ENCODE data around the gene ZNF618.

The ZNF618 gene

GRCh38 chr9:113876151-113876992 is at the start of gene ZNF618:
Gene ZNF618, plus strand, starts transcription at chr9:113876309. Its CDS starts 72 bp downstream, at chr9:113876381.
- DNase-seq (ENCODE audit: low read depth, low spot score): no peak

- DNase-seq (ENCODE audit: low read depth, low spot score): no peak
Measured at GRCh38 chr9:113828221-113828620, 47.9 kb upstream of the ZNF618 start.

GRCh38 chr9:113837334-113837733 is 38.8 kb upstream of the ZNF618 start:
- no peak for DNase-seq (ENCODE audit: low read depth, low spot score)

- no peak for DNase-seq (ENCODE audit: low read depth, low spot score)
Measured at GRCh38 chr9:113842086-113842485, 34.0 kb upstream of the ZNF618 start.

- DNase-seq (ENCODE audit: low read depth, low spot score): no peak
Measured at GRCh38 chr9:113844466-113844865, 31.6 kb upstream of the ZNF618 start.

GRCh38 chr9:113851359-113851758 is 24.8 kb upstream of the ZNF618 start:
- DNase-seq (ENCODE audit: low read depth, low spot score): no peak

GRCh38 chr9:113851873-113852272 is 24.2 kb upstream of the ZNF618 start:
- DNase-seq (ENCODE audit: low read depth, low spot score): no peak

GRCh38 chr9:113853333-113853732 is 22.8 kb upstream of the ZNF618 start:
- no peak for DNase-seq (ENCODE audit: low read depth, low spot score)

GRCh38 chr9:113854310-113854709 is 21.8 kb upstream of the ZNF618 start:
- DNase-seq (ENCODE audit: low read depth, low spot score): no peak

GRCh38 chr9:113857875-113858274 is 18.2 kb upstream of the ZNF618 start:
- DNase-seq (ENCODE audit: low read depth, low spot score): no peak

- DNase-seq (ENCODE audit: low read depth, low spot score): no peak
Measured at GRCh38 chr9:113858282-113858681, 17.8 kb upstream of the ZNF618 start.

GRCh38 chr9:113863345-113863744 is 12.8 kb upstream of the ZNF618 start:
- DNase-seq (ENCODE audit: low read depth, low spot score): no peak

GRCh38 chr9:113868501-113868900 is 7.6 kb upstream of the ZNF618 start:
- DNase-seq (ENCODE audit: low read depth, low spot score): no peak

- no peak for DNase-seq (ENCODE audit: low read depth, low spot score)
Measured at GRCh38 chr9:113872485-113873143, 3.5 kb upstream of the ZNF618 start.

- no peak for DNase-seq (ENCODE audit: low read depth, low spot score)
Measured at GRCh38 chr9:113873446-113873845, 2.7 kb upstream of the ZNF618 start.

GRCh38 chr9:113873926-113874325 is 2.2 kb upstream of the ZNF618 start:
- DNase-seq (ENCODE audit: low read depth, low spot score): no peak

- no peak for DNase-seq (ENCODE audit: low read depth, low spot score)
Measured at GRCh38 chr9:113875459-113876150, 504 bp upstream of the ZNF618 start.

GRCh38 chr9:113876993-113877368 is 872 bp downstream of the ZNF618 start:
- DNase-seq (ENCODE audit: low read depth, low spot score): no peak

- no peak for DNase-seq (ENCODE audit: low read depth, low spot score)
Measured at GRCh38 chr9:113879318-113879717, 3.2 kb downstream of the ZNF618 start.

- no peak for DNase-seq (ENCODE audit: low read depth, low spot score)
Measured at GRCh38 chr9:113879911-113880310, 3.8 kb downstream of the ZNF618 start.

- no peak for DNase-seq (ENCODE audit: low read depth, low spot score)
Measured at GRCh38 chr9:113882181-113882580, 6.1 kb downstream of the ZNF618 start.

GRCh38 chr9:113882636-113883164 is 6.6 kb downstream of the ZNF618 start:
- no peak for DNase-seq (ENCODE audit: low read depth, low spot score)
